Trophoblast cell (in vitro differentiated cells and primary cell): ENCODE measurements around the gene EMILIN1.

Experiments
- DNase-seq, 2 donors: peaks; one replicate each; pipeline ENCODE4 v3.0.0-alpha.2; 2016
- H2AFZ ChIP-seq: 2 replicates; pipeline ENCODE4 v1.6.1; 2013; ENCODE audit warnings: low read length, moderate library complexity, mild to moderate bottlenecking; ENCODE audit not compliant: insufficient read depth, poor library complexity
- H2AK5ac ChIP-seq: 2 replicates; pipeline ENCODE4 v1.6.1; 2013; ENCODE audit warnings: mild to moderate bottlenecking, low read length
- H2BK120ac ChIP-seq: 2 replicates; pipeline ENCODE4 v1.6.1; 2013; ENCODE audit warnings: low read length, mild to moderate bottlenecking, moderate library complexity; ENCODE audit not compliant: insufficient read depth, poor library complexity
- H2BK12ac ChIP-seq: 2 replicates; pipeline ENCODE4 v1.6.1; 2013; ENCODE audit warnings: mild to moderate bottlenecking, low read length, moderate library complexity
- H2BK5ac ChIP-seq: 2 replicates; pipeline ENCODE4 v1.6.1; 2013; ENCODE audit warnings: low read length, low read depth, moderate library complexity, mild to moderate bottlenecking; ENCODE audit not compliant: poor library complexity
- H3K14ac ChIP-seq: 2 replicates; pipeline ENCODE4 v1.6.1; 2013; ENCODE audit warnings: mild to moderate bottlenecking, low read length
- H3K18ac ChIP-seq: 2 replicates; pipeline ENCODE4 v1.6.1; 2013; ENCODE audit warnings: mild to moderate bottlenecking, low read length
- H3K23ac ChIP-seq: 2 replicates; pipeline ENCODE4 v1.6.1; 2013; ENCODE audit warnings: low read length
- H3K27ac ChIP-seq: 2 replicates; pipeline ENCODE4 v1.5.1; 2013; ENCODE audit warnings: low read depth, mild to moderate bottlenecking, inconsistent platforms, low read length, moderate library complexity
- H3K27me3 ChIP-seq: 2 replicates; pipeline ENCODE4 v1.6.1; 2013; ENCODE audit warnings: inconsistent platforms, mild to moderate bottlenecking, low read length, moderate library complexity; ENCODE audit not compliant: insufficient read depth
- H3K36me3 ChIP-seq, 2 experiments: 1 replicate in 1 of 2; 2 replicates in 1 of 2; pipeline ENCODE4 v1.6.1; 2013; ENCODE audit warnings: low read length in 2 of 2, mild to moderate bottlenecking in 2 of 2, moderate library complexity in 1 of 2; ENCODE audit not compliant: insufficient read depth in 2 of 2, control insufficient read depth in 1 of 2
- H3K4ac ChIP-seq: 2 replicates; pipeline ENCODE4 v1.6.1; 2013; ENCODE audit warnings: low read depth, mild to moderate bottlenecking, low read length, moderate library complexity
- H3K4me1 ChIP-seq, 2 experiments: 1 replicate in 1 of 2; 2 replicates in 1 of 2; pipeline ENCODE4 v1.6.1; 2013; ENCODE audit warnings: low read length in 2 of 2, mild to moderate bottlenecking in 2 of 2, moderate library complexity in 1 of 2; ENCODE audit not compliant: insufficient read depth in 2 of 2, control insufficient read depth in 1 of 2
- H3K4me2 ChIP-seq: 2 replicates; pipeline ENCODE4 v1.6.1; 2013; ENCODE audit warnings: inconsistent platforms, mild to moderate bottlenecking, low read length, moderate library complexity
- H3K4me3 ChIP-seq: 2 replicates; pipeline ENCODE4 v1.5.1; 2013; ENCODE audit warnings: mild to moderate bottlenecking, low read depth, low read length, inconsistent platforms
- H3K79me1 ChIP-seq: one replicate; pipeline ENCODE4 v1.6.1; 2013; ENCODE audit warnings: low read length
- H3K79me2 ChIP-seq: 2 replicates; pipeline ENCODE4 v1.6.1; 2013; ENCODE audit warnings: low read length, mild to moderate bottlenecking; ENCODE audit not compliant: control insufficient read depth, insufficient read depth, poor library complexity
- H3K9ac ChIP-seq: 2 replicates; pipeline ENCODE4 v1.6.1; 2013; ENCODE audit warnings: mild to moderate bottlenecking, low read length
- H3K9me3 ChIP-seq: 2 replicates; pipeline ENCODE4 v1.6.1; 2013; ENCODE audit warnings: low read depth, mild to moderate bottlenecking, control low read depth, inconsistent platforms, low read length; ENCODE audit not compliant: insufficient read depth
- H4K12ac ChIP-seq: 2 replicates; pipeline ENCODE4 v1.6.1; 2013; ENCODE audit warnings: low read depth, mild to moderate bottlenecking, low read length, moderate library complexity
- H4K8ac ChIP-seq: 2 replicates; pipeline ENCODE4 v1.6.1; 2013; ENCODE audit warnings: low read depth, mild to moderate bottlenecking, low read length, moderate library complexity
- H4K91ac ChIP-seq: one replicate; pipeline ENCODE4 v1.6.1; 2013; ENCODE audit warnings: low read depth, mild to moderate bottlenecking, low read length, moderate library complexity
- WGBS: extraction: QIAGEN DNeasy Blood & Tissue Kit; methylation state at CpG from one replicate; pipeline ENCODE4 v1.1.7; 2013; ENCODE audit warnings: missing lambda C conversion rate; ENCODE audit not compliant: insufficient read length, insufficient coverage; ENCODE audit errors: extremely low coverage; 5-methylcytosine and 5-hydroxymethylcytosine counted together

Gene EMILIN1

GRCh38 chr2:27081984-27082772 lies 3.8 kb downstream of the EMILIN1 start:
- H3K79me1 ChIP-seq: peaks cover 12% of the 10 kb centered on the region
- H4K12ac ChIP-seq: no peak overlapping the region
- no peak overlapping the region for H3K4me2 ChIP-seq
- no peak for DNase-seq
- H4K8ac ChIP-seq: peak overlapping the region; percentile 61
- H3K27me3 ChIP-seq: no peaks in the 10 kb centered on the region
- H4K91ac ChIP-seq: peak overlapping the region; percentile 7
- no peak overlapping the region for H3K14ac ChIP-seq
- peak overlapping the region; percentile 67 for H2AK5ac ChIP-seq
- H3K4me3 ChIP-seq: no peak overlapping the region
- H2BK5ac ChIP-seq: no peak overlapping the region
- no peak overlapping the region for H2AFZ ChIP-seq
- no peaks in the 10 kb centered on the region for H3K9me3 ChIP-seq
- H3K18ac ChIP-seq: no peak overlapping the region
- H3K36me3 ChIP-seq: no peaks in the 10 kb centered on the region
- peak overlapping the region; percentile 37 for H2BK12ac ChIP-seq
- H3K79me2 ChIP-seq: peaks cover 8% of the 10 kb centered on the region
- no peak overlapping the region for H3K9ac ChIP-seq
- WGBS: no CpG with 5 or more reads among the region's 38 CpGs
- H3K23ac ChIP-seq: no peak overlapping the region
- H3K4ac ChIP-seq: no peak overlapping the region
- no peak overlapping the region for H3K27ac ChIP-seq
- peaks cover 8 to 18% of the 10 kb centered on the region in 2 experiments for H3K4me1 ChIP-seq
- no peak overlapping the region for H2BK120ac ChIP-seq

- Histone ChIP-seq H4K12ac (no peak overlapping the region), H3K18ac (no peak overlapping the region), H3K27ac (no peak overlapping the region), H3K23ac (no peak overlapping the region), H2AK5ac (no peak overlapping the region), H3K4me2 (no peak overlapping the region), H2BK12ac (no peak overlapping the region), H2AFZ (no peak overlapping the region), H3K4ac (no peak overlapping the region), H3K9me3 (no peaks in the 10 kb centered on the region), H4K8ac (no peak overlapping the region), H3K79me2 (peaks cover 8% of the 10 kb centered on the region), H3K4me3 (no peak overlapping the region), H3K4me1 (peaks cover 8 to 19% of the 10 kb centered on the region in 2 experiments), H3K27me3 (no peaks in the 10 kb centered on the region), H2BK120ac (no peak overlapping the region), H3K14ac (no peak overlapping the region), H3K79me1 (peaks cover 12% of the 10 kb centered on the region), H3K36me3 (no peaks in the 10 kb centered on the region), H2BK5ac (no peak overlapping the region), H4K91ac (no peak overlapping the region), H3K9ac (no peak overlapping the region)
- no CpG with 5 or more reads among the region's 27 CpGs for WGBS
- no peak for DNase-seq
Observed at GRCh38 chr2:27082773-27083409, 4.5 kb downstream of the EMILIN1 start.

GRCh38 chr2:27083410-27084296 lies 5.2 kb downstream of the EMILIN1 start:
- peaks cover 8% of the 10 kb centered on the region for H3K79me2 ChIP-seq
- no peak overlapping the region for H3K4me3 ChIP-seq
- no peak overlapping the region for H2BK12ac ChIP-seq
- peak overlapping the region; percentile 53 for H2AK5ac ChIP-seq
- no CpG with 5 or more reads among the region's 20 CpGs for WGBS
- no peak overlapping the region for H3K4me2 ChIP-seq
- no peak overlapping the region for H2BK5ac ChIP-seq
- H3K14ac ChIP-seq: no peak overlapping the region
- no peaks in the 10 kb centered on the region for H3K9me3 ChIP-seq
- no peak overlapping the region for H3K27ac ChIP-seq
- H3K23ac ChIP-seq: no peak overlapping the region
- H3K4ac ChIP-seq: no peak overlapping the region
- H3K36me3 ChIP-seq: no peaks in the 10 kb centered on the region
- no peak overlapping the region for H3K9ac ChIP-seq
- no peak overlapping the region for H4K8ac ChIP-seq
- H4K12ac ChIP-seq: no peak overlapping the region
- no peak for DNase-seq
- H3K18ac ChIP-seq: no peak overlapping the region
- peaks cover 12% of the 10 kb centered on the region for H3K79me1 ChIP-seq
- no peak overlapping the region for H2BK120ac ChIP-seq
- no peaks in the 10 kb centered on the region for H3K27me3 ChIP-seq
- no peak overlapping the region for H2AFZ ChIP-seq
- H3K4me1 ChIP-seq: peaks cover 8 to 19% of the 10 kb centered on the region in 2 experiments
- H4K91ac ChIP-seq: no peak overlapping the region

- Histone ChIP-seq H4K8ac (no peak overlapping the region), H2BK5ac (no peak overlapping the region), H3K23ac (no peak overlapping the region), H3K4me1 (peaks cover 8 to 19% of the 10 kb centered on the region in 2 experiments), H2BK12ac (no peak overlapping the region), H2AK5ac (no peak overlapping the region), H2BK120ac (no peak overlapping the region), H3K4ac (no peak overlapping the region), H3K79me1 (peaks cover 12% of the 10 kb centered on the region), H4K91ac (no peak overlapping the region), H3K27me3 (no peaks in the 10 kb centered on the region), H3K18ac (no peak overlapping the region), H3K9me3 (no peaks in the 10 kb centered on the region), H4K12ac (no peak overlapping the region), H3K4me3 (no peak overlapping the region), H2AFZ (no peak overlapping the region), H3K36me3 (no peaks in the 10 kb centered on the region), H3K79me2 (peaks cover 8% of the 10 kb centered on the region), H3K14ac (no peak overlapping the region), H3K27ac (no peak overlapping the region), H3K9ac (no peak overlapping the region), H3K4me2 (no peak overlapping the region)
- DNase-seq: no peak
- no CpG with 5 or more reads among the region's 6 CpGs for WGBS
Observed at GRCh38 chr2:27084297-27085061, 6.1 kb downstream of the EMILIN1 start.
